Esophagus squamous epithelium (tissue), 4 donors: ENCODE measurements around the gene ACOT12. TPM values are rescaled to one million over a fixed set of nuclear protein-coding genes. Genes with fewer than 3 reads are reported as not detected.

ENCODE experiments used
- total RNA-seq, 4 donors: library from RNA; depleted of rRNA; stranded (reverse); fragments of >200 nt; gene quantifications; one replicate each; pipeline ENCODE4 v1.1.0, GENCODE V29; 2016

The ACOT12 gene
- total RNA-seq, 4 donors from 2014 or later, result not detected

Other genes with a start within 250 kb of the ACOT12 start
- 1 to 10 TPM in 1 of 4 donors, not detected in 3; 2.1 TPM for gene CKMT2, start 160.8 kb downstream of the ACOT12 start, total RNA-seq
- gene ZCCHC9, start 92.5 kb downstream of the ACOT12 start, total RNA-seq, result 10 to 100 TPM; 18.3 to 23.6 (median 19.6) TPM